HCT116 (cell line): ENCODE measurements around the gene ALOXE3. TPM values are rescaled to one million over a fixed set of nuclear protein-coding genes. Genes with fewer than 3 reads are reported as not detected.

Experiments used
- ATAC-seq: fragments of 200-7000 bp; cut with Tn5 transposase; 2 replicates; pipeline ENCODE4 v1.9.1; 2020; ENCODE audit warnings: mild to moderate bottlenecking, moderate library complexity
- BruUV-seq: library from RNA; stranded (reverse); fragments of 400-500 nt; replicated peaks from 2 replicates; lab custom pipeline; 2021; lab: Mats Ljungman, UMichigan
- CTCF ChIA-PET: fragments of 300-600 bp; sonication (Branson Sonifier 250); formaldehyde crosslinking; loops from one replicate; lab custom pipeline; 2021; ENCODE audit warnings: antibody characterized with exemption; lab: Charles Lee
- POLR2A ChIA-PET: fragments of 300-600, 350-600 bp; sonication (Branson Sonifier 250); formaldehyde crosslinking; loops from one replicate; lab custom pipeline; 2021; ENCODE audit warnings: antibody characterized with exemption; lab: Charles Lee
- RAD21 ChIA-PET, 2 experiments: fragments of 300-600 bp; sonication (Branson Sonifier 250); formaldehyde crosslinking; loops; one replicate each; lab custom pipeline; 2023; ENCODE audit warnings: low total read pairs in 2 of 2; ENCODE audit not compliant: uncharacterized antibody in 2 of 2, unreplicated experiment in 2 of 2, low non-redundant PET in 1 of 2; lab: Charles Lee
- DNase-seq: peaks from one replicate; pipeline ENCODE4 v3.0.0-alpha.2; 2010; ENCODE audit warnings: low read depth, low spot score
- H2AFZ ChIP-seq: fragments of 200-600 bp; shearing (Covaris generic), sonication (generic); 2 replicates; pipeline ENCODE4 v1.6.1; 2017; ENCODE audit warnings: low read depth, mixed run types, mixed read lengths, antibody characterized with exemption, low read length; ENCODE audit not compliant: poor library complexity, severe bottlenecking
- H3K27ac ChIP-seq: 2 replicates; pipeline ENCODE4 v1.5.1; 2012; ENCODE audit warnings: low read depth, low read length
- H3K27me3 ChIP-seq: fragments of 200-600 bp; sonication (generic); 2 replicates; pipeline ENCODE4 v1.6.1; 2016; ENCODE audit warnings: mixed run types, low read length, mixed read lengths; ENCODE audit not compliant: insufficient read depth
- H3K36me3 ChIP-seq, 2 experiments: fragments of 200-500 bp in 1 of 2; fragments of 200-600 bp in 1 of 2; sonication (Bioruptor generic) in 1 of 2; sonication (generic) in 1 of 2; 2 replicates each; pipeline versions ENCODE4 v1.5.1 to v1.6.1; 2014 to 2016; ENCODE audit warnings: low read length in 2 of 2, inconsistent platforms in 1 of 2, mixed read lengths in 1 of 2, mixed run types in 1 of 2; ENCODE audit not compliant: insufficient read depth in 2 of 2, control insufficient read depth in 1 of 2
- H3K4me1 ChIP-seq, 2 experiments: fragments of 200-600 bp in 1 of 2; sonication (generic) in 1 of 2; 2 replicates each; pipeline versions ENCODE4 v1.5.1 to v1.6.1; 2012 to 2017; ENCODE audit warnings: low read length in 2 of 2, inconsistent platforms in 1 of 2, mild to moderate bottlenecking in 1 of 2, mixed read lengths in 1 of 2, mixed run types in 1 of 2, moderate library complexity in 1 of 2; ENCODE audit not compliant: insufficient read depth in 2 of 2, control insufficient read depth in 1 of 2
- H3K4me2 ChIP-seq: fragments of 200-600 bp; sonication (generic); 2 replicates; pipeline ENCODE4 v1.6.1; 2017; ENCODE audit warnings: mixed run types, low read length, mixed read lengths
- H3K4me3 ChIP-seq, 2 experiments: fragments of 200-600 bp in 1 of 2; sonication (generic) in 1 of 2; replicated peaks in 1 of 2; 2 replicates each; pipeline ENCODE4 v1.5.1; 2011 to 2016; ENCODE audit warnings: low read length in 2 of 2, control low read depth in 1 of 2, low read depth in 1 of 2, mild to moderate bottlenecking in 1 of 2, mixed read lengths in 1 of 2, mixed run types in 1 of 2
- H3K79me2 ChIP-seq: fragments of 200-600 bp; sonication (generic); 2 replicates; pipeline ENCODE4 v1.6.1; 2017; ENCODE audit warnings: mild to moderate bottlenecking, mixed run types, low read length, moderate library complexity, mixed read lengths; ENCODE audit not compliant: insufficient read depth
- H3K9ac ChIP-seq: fragments of 200-600 bp; sonication (generic); 2 replicates; pipeline ENCODE4 v1.6.1; 2016; ENCODE audit warnings: low read length, mixed read lengths
- H3K9me2 ChIP-seq: fragments of 200-600 bp; sonication (generic), shearing (Covaris generic); 2 replicates; pipeline ENCODE4 v1.6.1; 2017; ENCODE audit warnings: mixed run types, mild to moderate bottlenecking, moderate library complexity; ENCODE audit not compliant: insufficient read depth
- H3K9me3 ChIP-seq, 2 experiments: fragments of 200-500 bp in 1 of 2; fragments of 200-600 bp in 1 of 2; sonication (Bioruptor generic) in 1 of 2; sonication (generic) in 1 of 2; 2 replicates each; pipeline ENCODE4 v1.6.1; 2014 to 2017; ENCODE audit warnings: low read length in 2 of 2, mixed read lengths in 2 of 2, inconsistent platforms in 1 of 2, low read depth in 1 of 2, mild to moderate bottlenecking in 1 of 2, mixed run types in 1 of 2, moderate library complexity in 1 of 2; ENCODE audit not compliant: control insufficient read depth in 1 of 2, insufficient read depth in 1 of 2
- H4K20me1 ChIP-seq: fragments of 200-600 bp; sonication (generic), shearing (Covaris generic); 2 replicates; pipeline ENCODE4 v1.6.1; 2017; ENCODE audit warnings: mixed run types, mild to moderate bottlenecking, moderate library complexity; ENCODE audit not compliant: insufficient read depth
- EZH2phosphoT487 ChIP-seq: fragments of 200-600 bp; IDR thresholded peaks from 2 replicates; pipeline ENCODE4 v1.6.1; 2018; ENCODE audit warnings: antibody characterized with exemption, borderline replicate concordance
- POLR2A ChIP-seq: IDR thresholded peaks from 2 replicates; pipeline ENCODE4 v1.7.0; 2011; ENCODE audit warnings: borderline replicate concordance; ENCODE audit not compliant: insufficient read depth, insufficient read length; ENCODE audit errors: extremely low read depth
- RAD21 ChIP-seq: IDR thresholded peaks from 2 replicates; pipeline ENCODE4 v1.6.1; 2012; ENCODE audit warnings: low read depth, mild to moderate bottlenecking
- SIN3A ChIP-seq: IDR thresholded peaks from 2 replicates; pipeline ENCODE4 v1.6.1; 2012; ENCODE audit warnings: low read depth
- SP1 ChIP-seq: IDR thresholded peaks from 2 replicates; pipeline ENCODE4 v1.6.1; 2012; ENCODE audit warnings: low read depth
- YY1 ChIP-seq: IDR thresholded peaks from 2 replicates; pipeline ENCODE4 v1.6.1; 2011; ENCODE audit warnings: low read length, low read depth, moderate library complexity, mild to moderate bottlenecking; ENCODE audit not compliant: insufficient replicate concordance; ENCODE audit errors: extremely low read depth
- ZNF274 ChIP-seq: fragments of 200-500 bp; sonication (Bioruptor generic); IDR thresholded peaks from 2 replicates; pipeline ENCODE4 v1.6.1; 2014; ENCODE audit warnings: mild to moderate bottlenecking, low read depth, low read length, inconsistent platforms
- intact Hi-C: fragments of 100-400 bp; cut with micrococcal nuclease; formaldehyde crosslinking; loops from 2 replicates; pipeline ENCODE4 v1.10.0; 2022
- total RNA-seq: library from RNA; stranded (reverse); gene quantifications from one replicate; pipeline ENCODE4 v1.2.1, GENCODE V29; 2021; ENCODE audit not compliant: unreplicated experiment
- TF ChIP-seq, protein P1 (sequence below): IDR thresholded peaks from 2 replicates; pipeline ENCODE4 v1.6.1; 2012
- TF ChIP-seq, protein P2 (sequence below), 3 experiments: fragments of 200-600 bp in 1 of 3; sonication (generic) in 1 of 3; IDR thresholded peaks in 2 of 3; conservative IDR thresholded peaks in 1 of 3; 2 replicates each; pipeline ENCODE4 v1.5.1; 2012 to 2017; ENCODE audit warnings: low read depth in 2 of 3, low read length in 2 of 3, antibody characterized with exemption in 1 of 3, borderline replicate concordance in 1 of 3, control low read depth in 1 of 3, mild to moderate bottlenecking in 1 of 3, mixed read lengths in 1 of 3, mixed run types in 1 of 3, moderate library complexity in 1 of 3; ENCODE audit not compliant: insufficient read depth in 1 of 3

The ALOXE3 gene
- total RNA-seq, 1 experiment from 2014 or later = 3.5 TPM

DNA sequence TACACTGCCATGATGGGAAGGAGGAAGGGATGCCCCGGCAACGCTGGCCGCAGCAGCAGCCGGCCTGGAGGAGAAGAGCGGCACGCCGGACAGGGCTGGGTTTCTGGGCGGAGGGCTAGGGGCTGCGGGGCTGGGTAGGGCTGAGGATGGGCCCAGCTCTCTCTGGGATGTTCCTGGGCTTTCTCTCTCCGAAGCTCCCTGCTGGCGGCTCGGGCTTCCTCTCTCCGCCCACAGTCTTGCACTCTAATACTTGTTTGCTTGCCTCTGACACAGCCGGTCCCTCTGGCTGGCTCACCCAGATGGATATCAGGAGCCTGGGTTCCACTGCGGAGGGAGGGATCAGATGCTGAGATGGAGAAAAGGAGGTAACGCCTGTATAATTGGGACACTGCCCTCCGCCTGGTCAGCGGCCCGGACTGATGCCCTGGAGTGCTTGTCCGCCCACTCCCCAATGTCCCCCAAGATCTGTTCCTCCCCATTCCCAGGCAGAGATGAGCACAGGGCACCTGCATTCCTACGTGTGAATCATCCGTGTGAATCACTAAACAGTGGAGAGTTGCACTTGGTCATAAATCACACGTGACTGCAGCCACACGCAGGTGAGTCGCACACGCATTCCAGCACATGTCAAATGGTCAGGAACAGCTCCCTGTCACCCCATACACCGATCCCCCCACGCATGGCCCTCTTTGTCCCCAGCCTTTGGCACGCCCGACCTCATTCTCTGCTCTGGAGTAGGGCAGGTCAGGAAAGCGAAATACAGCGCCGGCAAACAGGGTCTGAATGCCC is at the start of gene ALOXE3 (continued):
- TF ChIP-seq YY1 (no peak), RAD21 (no peak), SIN3A (no peak), ZNF274 (no peak), EZH2phosphoT487 (no peak)
- TF ChIP-seq, protein P1, sequence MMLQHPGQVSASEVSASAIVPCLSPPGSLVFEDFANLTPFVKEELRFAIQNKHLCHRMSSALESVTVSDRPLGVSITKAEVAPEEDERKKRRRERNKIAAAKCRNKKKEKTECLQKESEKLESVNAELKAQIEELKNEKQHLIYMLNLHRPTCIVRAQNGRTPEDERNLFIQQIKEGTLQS = no peak

DNA sequence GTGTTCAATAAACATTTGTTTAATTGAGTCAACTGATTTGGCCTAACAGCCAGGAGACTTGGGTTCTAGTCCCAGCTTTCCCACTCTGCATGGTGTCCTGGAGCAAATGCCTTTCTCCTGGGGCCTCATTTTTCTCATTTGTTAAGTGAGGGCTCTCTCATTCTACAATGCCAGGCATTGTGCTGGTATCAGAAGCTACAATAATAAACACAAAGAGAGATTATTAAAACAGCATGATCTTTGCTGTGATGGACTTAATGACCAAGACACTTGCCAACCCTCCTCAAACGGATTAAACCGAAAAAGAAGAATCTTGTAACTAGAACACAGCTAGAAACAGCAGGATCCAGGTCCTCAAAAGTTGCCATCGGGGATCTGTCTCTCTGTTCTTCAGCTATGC is 49.2 kb upstream of the ALOXE3 start:
- no peak overlapping the region for H3K4me2 ChIP-seq
- no peak overlapping the region for H2AFZ ChIP-seq
- ChIA-PET CTCF (interaction anchor here (1.3 kb wide), 1 partner anchor 48 kb away, joined by 3 read pairs; no protein-coding TSS in a partner anchor), RAD21 (no interaction called here), POLR2A (interaction anchor here (0.6 kb wide), 1 partner anchor 18 kb away, joined by 3 read pairs; no protein-coding TSS in a partner anchor)
- no peaks in the 10 kb centered on the region for H3K9me3 ChIP-seq
- intact Hi-C loops = no loop called here
- H4K20me1 ChIP-seq = no peaks in the 10 kb centered on the region
- H3K79me2 ChIP-seq = peaks cover 1% of the 10 kb centered on the region; the same call in 1 of the 2 replicates
- H3K9me2 ChIP-seq = no peaks in the 10 kb centered on the region
- no peaks in the 10 kb centered on the region for H3K36me3 ChIP-seq
- no peak overlapping the region for H3K27ac ChIP-seq
- DNase-seq (no peak), ATAC-seq (no peak)
- peaks cover 22 to 25% of the 10 kb centered on the region in 2 experiments for H3K4me1 ChIP-seq
- no peak for TF ChIP-seq POLR2A
- TF ChIP-seq SP1 = no peak
- TF ChIP-seq, protein P2, sequence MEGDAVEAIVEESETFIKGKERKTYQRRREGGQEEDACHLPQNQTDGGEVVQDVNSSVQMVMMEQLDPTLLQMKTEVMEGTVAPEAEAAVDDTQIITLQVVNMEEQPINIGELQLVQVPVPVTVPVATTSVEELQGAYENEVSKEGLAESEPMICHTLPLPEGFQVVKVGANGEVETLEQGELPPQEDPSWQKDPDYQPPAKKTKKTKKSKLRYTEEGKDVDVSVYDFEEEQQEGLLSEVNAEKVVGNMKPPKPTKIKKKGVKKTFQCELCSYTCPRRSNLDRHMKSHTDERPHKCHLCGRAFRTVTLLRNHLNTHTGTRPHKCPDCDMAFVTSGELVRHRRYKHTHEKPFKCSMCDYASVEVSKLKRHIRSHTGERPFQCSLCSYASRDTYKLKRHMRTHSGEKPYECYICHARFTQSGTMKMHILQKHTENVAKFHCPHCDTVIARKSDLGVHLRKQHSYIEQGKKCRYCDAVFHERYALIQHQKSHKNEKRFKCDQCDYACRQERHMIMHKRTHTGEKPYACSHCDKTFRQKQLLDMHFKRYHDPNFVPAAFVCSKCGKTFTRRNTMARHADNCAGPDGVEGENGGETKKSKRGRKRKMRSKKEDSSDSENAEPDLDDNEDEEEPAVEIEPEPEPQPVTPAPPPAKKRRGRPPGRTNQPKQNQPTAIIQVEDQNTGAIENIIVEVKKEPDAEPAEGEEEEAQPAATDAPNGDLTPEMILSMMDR (IDR thresholded peaks at IDR 0.05 in 2 of 3, conservative IDR thresholded peaks at IDR 0.05 in 1 of 3; ENCODE audit: borderline replicate concordance in 1 of 3, insufficient read depth in 1 of 3, low read depth in 2 of 3, low read length in 2 of 3) = no peak
- no TSS peak for BruUV-seq
- H3K9ac ChIP-seq = no peak overlapping the region
- no peaks in the 10 kb centered on the region for H3K27me3 ChIP-seq
- H3K4me3 ChIP-seq = no peak overlapping the region
